ENCODE results near the gene WDR93. TPM values are rescaled to one million over a fixed set of nuclear protein-coding genes. Genes with fewer than 3 reads are reported as not detected.

The WDR93 gene
- total and polyA plus RNA-seq, 8 donors = 0.20 to 2.1 (median 1.4) TPM

DNA sequence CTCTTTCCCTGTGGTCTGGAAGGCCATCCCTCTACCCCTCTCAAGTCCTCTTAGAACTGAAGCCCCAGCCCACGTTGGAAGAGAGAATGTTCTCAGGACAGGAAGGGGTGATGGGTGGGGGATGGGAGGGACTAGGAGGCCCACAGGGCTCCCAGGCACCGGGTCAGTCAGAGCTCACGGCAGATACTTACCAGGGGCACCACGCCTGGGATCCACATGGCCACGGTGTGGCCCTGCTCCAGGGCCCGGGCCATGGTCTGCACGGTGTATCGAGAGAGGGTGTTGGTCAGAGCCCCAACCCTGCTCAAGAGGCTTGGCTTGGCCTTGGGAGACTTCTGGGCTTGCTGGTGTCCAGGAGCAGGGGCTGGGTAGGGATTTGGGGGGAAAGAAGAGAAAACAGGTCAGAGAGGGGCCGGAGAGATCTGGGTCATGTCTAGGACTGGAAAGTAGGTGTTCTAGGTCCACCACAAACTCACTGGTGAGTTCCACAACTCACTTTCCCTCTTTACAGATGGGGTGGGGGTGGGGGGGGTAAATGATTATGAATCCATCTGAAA, 21.2 kb upstream of the WDR93 start:
- H3K36me3 ChIP-seq = no peaks in the 10 kb centered on the region
- ATAC-seq (no peak), DNase-seq (no peak)

DNA sequence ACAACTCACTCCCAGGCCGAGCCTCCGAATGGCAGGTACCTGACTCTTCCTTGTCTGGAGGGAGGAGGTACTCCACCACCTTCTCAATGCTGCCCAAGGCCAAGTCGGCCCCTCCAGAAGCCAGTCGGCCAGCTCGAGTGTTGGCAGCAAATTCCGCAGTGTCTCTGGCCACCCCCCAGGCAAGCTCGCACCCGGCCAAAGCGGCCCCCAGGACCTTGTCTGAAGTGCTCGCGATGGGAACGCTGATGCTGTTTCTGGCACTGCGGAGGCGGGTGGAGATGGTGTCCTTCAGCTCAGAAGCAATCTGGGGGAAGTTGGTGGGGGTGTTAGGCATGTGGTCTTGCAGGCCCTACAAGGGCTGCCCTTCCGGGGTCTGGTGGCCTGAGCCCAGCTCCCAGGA, 20.7 kb upstream of the WDR93 start:
- H3K9me3 ChIP-seq = no peaks in the 10 kb centered on the region
- TF ChIP-seq, protein P1, sequence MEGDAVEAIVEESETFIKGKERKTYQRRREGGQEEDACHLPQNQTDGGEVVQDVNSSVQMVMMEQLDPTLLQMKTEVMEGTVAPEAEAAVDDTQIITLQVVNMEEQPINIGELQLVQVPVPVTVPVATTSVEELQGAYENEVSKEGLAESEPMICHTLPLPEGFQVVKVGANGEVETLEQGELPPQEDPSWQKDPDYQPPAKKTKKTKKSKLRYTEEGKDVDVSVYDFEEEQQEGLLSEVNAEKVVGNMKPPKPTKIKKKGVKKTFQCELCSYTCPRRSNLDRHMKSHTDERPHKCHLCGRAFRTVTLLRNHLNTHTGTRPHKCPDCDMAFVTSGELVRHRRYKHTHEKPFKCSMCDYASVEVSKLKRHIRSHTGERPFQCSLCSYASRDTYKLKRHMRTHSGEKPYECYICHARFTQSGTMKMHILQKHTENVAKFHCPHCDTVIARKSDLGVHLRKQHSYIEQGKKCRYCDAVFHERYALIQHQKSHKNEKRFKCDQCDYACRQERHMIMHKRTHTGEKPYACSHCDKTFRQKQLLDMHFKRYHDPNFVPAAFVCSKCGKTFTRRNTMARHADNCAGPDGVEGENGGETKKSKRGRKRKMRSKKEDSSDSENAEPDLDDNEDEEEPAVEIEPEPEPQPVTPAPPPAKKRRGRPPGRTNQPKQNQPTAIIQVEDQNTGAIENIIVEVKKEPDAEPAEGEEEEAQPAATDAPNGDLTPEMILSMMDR (IDR thresholded peaks at IDR 0.05) = no peak
- no peak overlapping the region for H3K27ac ChIP-seq
- no peak for ATAC-seq
- intact Hi-C loops (cut with DNase I) = no loop called here
- peaks cover 0 to 9% of the 10 kb centered on the region in 2 donors for H3K4me1 ChIP-seq
- no peaks in the 10 kb centered on the region for H3K36me3 ChIP-seq
- no peak overlapping the region for H3K4me3 ChIP-seq
- DNase-seq = no peak
- H3K27me3 ChIP-seq = peaks cover 0 to 11% of the 10 kb centered on the region in 2 donors

More for the DNA sequence above, 21.2 kb upstream of the WDR93 start:
- intact Hi-C loops (cut with DNase I) = no loop called here
- H3K27ac ChIP-seq = no peak overlapping the region
- H3K27me3 ChIP-seq = peaks cover 0 to 17% of the 10 kb centered on the region in 2 donors
- H3K9me3 ChIP-seq = no peaks in the 10 kb centered on the region
- TF ChIP-seq, protein P1 (IDR thresholded peaks at IDR 0.05) = no peak
- H3K4me3 ChIP-seq = no peak overlapping the region
- H3K4me1 ChIP-seq = peaks cover 0 to 9% of the 10 kb centered on the region in 2 donors

DNA sequence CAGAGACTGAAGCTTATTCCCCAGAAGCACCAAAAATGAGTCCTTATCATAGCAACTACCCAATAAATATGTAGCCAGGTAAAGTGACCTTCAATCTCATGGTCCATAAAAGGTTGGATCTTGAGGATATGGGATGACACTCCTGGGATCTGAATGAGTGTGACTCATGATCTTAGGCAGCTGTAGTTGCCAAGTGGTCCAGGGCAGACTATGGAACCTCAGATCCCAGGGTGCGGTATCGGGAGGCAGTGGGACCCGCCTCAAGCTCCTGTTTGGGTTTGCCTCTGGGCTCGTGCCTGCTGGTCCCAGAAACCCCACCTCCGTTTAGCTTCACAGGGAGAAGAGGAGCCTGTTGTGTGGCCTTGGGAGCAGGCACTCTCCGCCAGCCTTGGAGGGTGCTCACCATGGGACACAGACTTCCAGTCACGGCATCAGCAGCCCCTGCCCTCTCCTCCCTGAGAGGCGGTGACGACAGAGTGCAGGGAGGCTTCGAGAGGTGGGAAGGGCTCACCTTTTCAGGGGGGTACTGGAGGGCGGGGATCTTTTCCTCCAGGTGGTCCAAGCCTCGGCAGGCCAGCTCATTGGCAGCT, 19.5 kb upstream of the WDR93 start:
- intact Hi-C loops (cut with DNase I) = no loop called here
- no peak overlapping the region for H3K27ac ChIP-seq
- H3K9me3 ChIP-seq = no peaks in the 10 kb centered on the region
- DNase-seq = no peak
- no peaks in the 10 kb centered on the region for H3K36me3 ChIP-seq
- ATAC-seq = no peak
- H3K4me3 ChIP-seq = no peak overlapping the region
- no peaks in the 10 kb centered on the region for H3K27me3 ChIP-seq
- TF ChIP-seq, protein P1 (IDR thresholded peaks at IDR 0.05) = no peak
- H3K4me1 ChIP-seq = no peaks in the 10 kb centered on the region

DNA sequence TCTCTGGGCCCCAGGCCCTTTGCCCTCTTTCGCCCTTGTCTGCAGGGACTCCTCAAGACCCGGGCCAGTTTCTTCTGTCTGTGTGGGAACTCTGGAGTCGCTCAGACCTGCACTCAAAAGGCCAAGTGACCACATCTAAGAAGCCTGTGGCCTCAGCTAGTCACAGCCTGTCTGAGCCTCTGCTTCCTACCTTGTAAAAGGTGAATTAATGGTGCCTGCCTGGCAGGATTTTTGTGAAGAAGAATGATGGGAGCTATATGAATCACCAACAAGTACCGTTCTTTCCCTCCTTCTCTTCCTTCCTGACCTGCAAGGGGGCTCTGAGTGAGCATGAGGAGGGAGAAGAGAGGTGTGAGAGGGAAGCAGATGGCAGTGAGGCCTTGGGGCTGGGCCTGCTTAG, 18.9 kb upstream of the WDR93 start:
- Histone ChIP-seq H3K27ac (no peak overlapping the region), H3K4me1 (no peaks in the 10 kb centered on the region), H3K36me3 (no peaks in the 10 kb centered on the region), H3K27me3 (no peaks in the 10 kb centered on the region), H3K9me3 (no peaks in the 10 kb centered on the region), H3K4me3 (no peak overlapping the region)
- ATAC-seq = no peak
- intact Hi-C loops (cut with DNase I) = no loop called here
- TF ChIP-seq, protein P1 (IDR thresholded peaks at IDR 0.05) = no peak
- no peak for DNase-seq

DNA sequence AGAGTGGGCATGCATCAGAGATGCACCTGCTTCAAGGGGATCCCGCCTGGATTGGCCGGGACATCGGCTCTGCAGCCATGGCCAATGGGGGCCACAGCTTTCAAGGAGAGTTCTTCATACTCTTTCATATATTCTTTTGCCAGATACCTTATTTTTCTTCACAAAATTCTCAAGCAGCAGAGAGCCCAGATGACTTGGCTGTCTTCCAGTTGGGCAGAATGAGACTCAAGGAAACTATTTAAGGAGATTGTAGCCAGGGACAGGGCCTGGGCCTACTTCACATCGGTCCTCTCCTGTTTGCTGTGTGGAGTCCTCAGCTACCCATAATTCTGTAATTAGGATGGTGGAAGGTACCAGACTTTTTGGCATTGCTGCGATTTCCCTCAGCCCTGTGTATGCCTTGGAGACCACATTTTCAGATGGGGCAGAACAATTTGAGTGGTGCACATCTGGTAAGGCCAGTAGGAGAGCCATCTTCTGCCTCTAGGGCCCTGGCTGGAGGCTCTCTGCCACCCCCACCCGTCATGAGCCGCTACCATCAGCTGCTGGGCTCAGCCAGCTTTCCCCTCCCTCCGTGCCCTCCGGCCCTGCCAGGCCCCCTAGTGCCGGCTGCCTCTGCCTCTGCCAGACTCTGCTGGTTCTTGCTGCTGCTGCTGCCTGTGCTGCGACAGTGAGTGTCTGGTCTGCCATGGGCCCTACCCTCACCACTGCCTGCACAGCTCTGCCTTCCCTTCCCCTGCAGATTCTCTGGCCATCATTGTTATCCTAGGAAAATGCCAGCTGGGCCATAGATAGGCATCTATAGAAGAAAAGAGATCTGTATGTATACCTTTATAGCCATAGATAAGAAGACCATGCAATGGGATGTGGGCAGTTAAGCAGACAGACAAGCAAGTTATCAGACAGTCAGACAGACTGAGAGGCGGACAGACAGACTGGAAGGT, 18.1 kb upstream of the WDR93 start:
- no peak overlapping the region for H3K27ac ChIP-seq
- no peaks in the 10 kb centered on the region for H3K4me1 ChIP-seq
- H3K9me3 ChIP-seq = no peaks in the 10 kb centered on the region
- no peaks in the 10 kb centered on the region for H3K27me3 ChIP-seq
- intact Hi-C loops (cut with DNase I) = no loop called here
- DNase-seq (no peak), ATAC-seq (no peak)
- H3K36me3 ChIP-seq = no peaks in the 10 kb centered on the region
- TF ChIP-seq, protein P1 (IDR thresholded peaks at IDR 0.05) = no peak
- no peak overlapping the region for H3K4me3 ChIP-seq
